RWPE2 (cell line): ENCODE results near the gene ARHGEF4.
"Not testable (repeated sequence)": the region's sequence is repeated elsewhere in the genome, so short reads cannot be mapped to it uniquely, and the experiment has no call there.

Source experiments
- ATAC-seq: fragments of 200-7000 bp; cut with Tn5 transposase; 3 replicates; pipeline ENCODE4 v1.9.1; 2021; ENCODE audit warnings: low read depth
- DNase-seq: peaks from one replicate; pipeline ENCODE4 v3.0.0-alpha.2; 2020; ENCODE audit warnings: low spot score
- H3K27ac ChIP-seq: fragments of 450-650 bp; 2 replicates; pipeline ENCODE4 v1.5.1; 2017; ENCODE audit warnings: mild to moderate bottlenecking; ENCODE audit not compliant: poor library complexity, severe bottlenecking
- H3K27me3 ChIP-seq: fragments of 250-450 bp; sonication (Bioruptor Pico); 2 replicates; pipeline ENCODE4 v1.5.1; 2021; ENCODE audit warnings: mild to moderate bottlenecking, moderate library complexity; ENCODE audit not compliant: insufficient read depth, poor library complexity, severe bottlenecking
- H3K36me3 ChIP-seq: fragments of 250-450 bp; sonication (Bioruptor Pico); 2 replicates; pipeline ENCODE4 v1.5.1; 2020; ENCODE audit warnings: low read depth, mild to moderate bottlenecking, moderate library complexity
- H3K4me1 ChIP-seq: fragments of 250-450 bp; sonication (Bioruptor Pico); 2 replicates; pipeline ENCODE4 v1.5.1; 2021; ENCODE audit warnings: mild to moderate bottlenecking, moderate library complexity; ENCODE audit not compliant: insufficient read depth, poor library complexity, severe bottlenecking
- H3K4me3 ChIP-seq: fragments of 250-450 bp; sonication (Bioruptor Pico); 2 replicates; pipeline ENCODE4 v1.5.1; 2021; ENCODE audit warnings: mild to moderate bottlenecking, moderate library complexity; ENCODE audit not compliant: severe bottlenecking
- H3K9me3 ChIP-seq: fragments of 250-450 bp; sonication (Bioruptor Pico); 2 replicates; pipeline ENCODE4 v1.5.1; 2021; ENCODE audit warnings: mild to moderate bottlenecking, moderate library complexity; ENCODE audit not compliant: severe bottlenecking
- TF ChIP-seq, protein P1 (sequence below): fragments of 450-650 bp; IDR thresholded peaks from one replicate; pipeline ENCODE4 v1.5.1; 2017; ENCODE audit warnings: mild to moderate bottlenecking, moderate library complexity; ENCODE audit not compliant: poor library complexity, severe bottlenecking

Gene ARHGEF4

DNA sequence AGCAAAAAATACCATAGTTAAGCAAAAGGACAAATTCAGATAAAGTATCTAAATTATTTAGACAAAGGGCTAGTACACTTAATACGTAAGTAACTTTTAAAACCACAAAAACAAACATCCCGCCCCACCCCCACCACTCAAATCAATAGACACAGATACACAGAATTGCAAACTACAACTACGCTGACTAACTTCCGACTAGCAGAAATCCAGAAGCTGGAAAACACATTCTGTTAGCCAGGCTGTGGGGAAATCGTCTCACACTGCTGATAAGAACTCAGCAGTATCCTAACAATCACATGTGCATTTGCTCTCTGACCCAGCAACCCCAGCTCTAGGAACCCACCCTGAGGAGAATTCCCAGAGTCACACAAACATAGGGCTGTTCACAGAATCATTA is 240.0 kb downstream of the ARHGEF4 start:
- Histone ChIP-seq H3K9me3 (no peaks in the 10 kb centered on the region), H3K36me3 (peaks cover 87% of the 10 kb centered on the region), H3K4me3 (no peak overlapping the region), H3K27ac (no peak overlapping the region), H3K4me1 (peaks cover 5% of the 10 kb centered on the region), H3K27me3 (no peaks in the 10 kb centered on the region)
- DNase-seq (no peak), ATAC-seq (no peak)
- TF ChIP-seq, protein P1, sequence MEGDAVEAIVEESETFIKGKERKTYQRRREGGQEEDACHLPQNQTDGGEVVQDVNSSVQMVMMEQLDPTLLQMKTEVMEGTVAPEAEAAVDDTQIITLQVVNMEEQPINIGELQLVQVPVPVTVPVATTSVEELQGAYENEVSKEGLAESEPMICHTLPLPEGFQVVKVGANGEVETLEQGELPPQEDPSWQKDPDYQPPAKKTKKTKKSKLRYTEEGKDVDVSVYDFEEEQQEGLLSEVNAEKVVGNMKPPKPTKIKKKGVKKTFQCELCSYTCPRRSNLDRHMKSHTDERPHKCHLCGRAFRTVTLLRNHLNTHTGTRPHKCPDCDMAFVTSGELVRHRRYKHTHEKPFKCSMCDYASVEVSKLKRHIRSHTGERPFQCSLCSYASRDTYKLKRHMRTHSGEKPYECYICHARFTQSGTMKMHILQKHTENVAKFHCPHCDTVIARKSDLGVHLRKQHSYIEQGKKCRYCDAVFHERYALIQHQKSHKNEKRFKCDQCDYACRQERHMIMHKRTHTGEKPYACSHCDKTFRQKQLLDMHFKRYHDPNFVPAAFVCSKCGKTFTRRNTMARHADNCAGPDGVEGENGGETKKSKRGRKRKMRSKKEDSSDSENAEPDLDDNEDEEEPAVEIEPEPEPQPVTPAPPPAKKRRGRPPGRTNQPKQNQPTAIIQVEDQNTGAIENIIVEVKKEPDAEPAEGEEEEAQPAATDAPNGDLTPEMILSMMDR: no peak

DNA sequence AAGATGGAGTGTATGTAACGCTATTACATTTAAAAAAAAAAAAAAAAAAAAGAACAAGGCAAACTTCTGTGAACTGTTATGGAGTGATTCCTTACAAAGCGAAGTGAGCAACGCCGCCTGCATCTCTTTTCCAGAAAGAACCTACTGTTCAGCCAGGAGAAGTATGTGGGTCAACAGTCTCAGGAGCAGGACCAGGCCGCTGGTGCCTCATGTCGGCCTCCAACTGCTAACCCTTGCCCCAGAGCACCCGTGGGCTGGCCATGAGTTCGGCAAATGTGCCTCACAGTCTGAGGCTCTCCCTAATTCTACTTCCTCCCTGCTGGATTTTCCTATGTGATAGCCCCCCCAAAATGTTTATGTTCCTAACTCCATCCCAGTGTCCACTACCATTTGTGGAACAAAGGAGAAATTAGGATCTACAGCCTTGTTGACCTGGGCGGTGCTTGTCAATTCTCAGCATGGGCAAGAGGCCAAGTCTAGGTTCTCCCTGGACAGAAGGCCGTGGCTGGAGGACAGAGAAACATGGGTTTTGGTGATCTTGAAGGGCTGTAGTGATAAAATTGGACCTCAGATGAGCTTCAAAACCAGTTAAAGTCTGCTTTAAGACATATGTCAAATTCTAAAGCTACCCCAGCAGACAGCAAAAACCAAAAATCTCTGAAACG is 240.6 kb downstream of the ARHGEF4 start:
- Histone ChIP-seq H3K4me3 (no peak overlapping the region), H3K9me3 (no peaks in the 10 kb centered on the region), H3K27ac (no peak overlapping the region), H3K36me3 (peaks cover 87% of the 10 kb centered on the region), H3K27me3 (no peaks in the 10 kb centered on the region), H3K4me1 (peaks cover 5% of the 10 kb centered on the region)
- TF ChIP-seq, protein P1: no peak
- ATAC-seq (no peak), DNase-seq (no peak)

DNA sequence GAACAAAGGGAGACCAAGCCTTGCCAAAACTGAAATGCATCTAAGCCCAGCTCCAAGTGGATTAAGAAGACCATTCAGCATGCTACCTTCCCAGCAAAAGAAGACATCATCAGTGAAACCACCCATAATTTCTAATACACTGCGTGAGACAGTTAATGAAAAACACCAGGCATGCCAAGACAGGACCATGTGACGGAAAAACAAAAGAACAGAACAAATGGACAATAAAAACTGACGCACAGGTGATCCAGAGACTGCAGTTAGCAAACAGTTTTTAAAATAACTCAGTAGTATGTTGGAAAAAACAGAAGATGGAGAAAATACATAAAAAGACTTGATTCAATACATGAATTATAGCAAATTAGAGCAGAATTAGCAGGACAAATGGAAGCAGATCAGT is 241.3 kb downstream of the ARHGEF4 start:
- peaks cover 87% of the 10 kb centered on the region for H3K36me3 ChIP-seq
- H3K27ac ChIP-seq: no peak overlapping the region
- H3K9me3 ChIP-seq: no peaks in the 10 kb centered on the region
- no peaks in the 10 kb centered on the region for H3K27me3 ChIP-seq
- ATAC-seq (no peak), DNase-seq (no peak)
- TF ChIP-seq, protein P1: no peak
- no peak overlapping the region for H3K4me3 ChIP-seq
- peaks cover 5% of the 10 kb centered on the region for H3K4me1 ChIP-seq

DNA sequence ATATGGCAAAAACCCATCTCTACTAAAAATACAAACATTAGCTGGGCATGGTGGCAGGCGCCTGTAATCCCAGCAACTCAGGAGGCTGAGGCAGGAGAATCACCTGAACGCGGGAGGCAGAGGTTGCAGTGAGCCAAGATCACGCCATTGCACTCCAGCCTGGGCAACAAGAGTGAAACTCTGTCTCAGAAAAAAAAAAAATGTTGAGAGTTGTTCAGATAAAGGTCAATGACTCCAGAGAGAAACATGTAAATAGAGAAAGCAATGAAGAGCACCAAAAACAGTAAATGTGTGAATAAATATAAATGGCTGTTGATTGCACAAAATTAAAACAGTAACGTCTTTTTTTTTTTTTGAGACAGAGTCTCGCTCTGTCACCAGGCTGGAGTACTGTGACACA is 243.2 kb downstream of the ARHGEF4 start:
- H3K9me3 ChIP-seq, H3K27ac ChIP-seq, H3K4me1 ChIP-seq, ATAC-seq, H3K27me3 ChIP-seq, H3K4me3 ChIP-seq, DNase-seq: not testable (repeated sequence)
- H3K36me3 ChIP-seq: peaks cover 83% of the 10 kb centered on the region

DNA sequence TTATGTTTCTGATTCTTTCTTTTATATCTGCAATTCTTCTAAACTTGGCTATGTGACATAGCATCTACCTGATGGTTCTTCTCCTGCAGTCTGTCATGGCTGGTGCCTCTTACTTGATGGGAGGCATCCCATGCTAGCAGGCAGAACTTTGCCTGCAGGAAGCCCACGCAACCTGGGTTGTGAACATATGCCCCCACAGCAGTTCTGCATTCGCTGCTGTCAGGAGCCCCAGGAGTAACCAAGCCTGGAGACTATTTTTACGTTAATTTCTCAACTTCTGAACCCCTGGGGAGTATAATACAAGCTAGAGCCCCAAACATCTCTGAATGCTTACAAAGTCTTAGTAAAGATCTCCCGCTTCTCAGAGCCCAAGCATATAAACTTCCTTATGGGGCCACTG is 244.5 kb downstream of the ARHGEF4 start:
- no peak overlapping the region for H3K27ac ChIP-seq
- H3K27me3 ChIP-seq: no peaks in the 10 kb centered on the region
- no peak overlapping the region for H3K4me3 ChIP-seq
- peaks cover 88% of the 10 kb centered on the region for H3K36me3 ChIP-seq
- no peaks in the 10 kb centered on the region for H3K4me1 ChIP-seq
- TF ChIP-seq, protein P1: no peak
- no peaks in the 10 kb centered on the region for H3K9me3 ChIP-seq
- DNase-seq: no peak
- ATAC-seq: no peak
